IPS-20b (cell line): Measurements from ENCODE around the gene UBE2B.
"Not testable (repeated sequence)": the region's sequence is repeated elsewhere in the genome, so short reads cannot be mapped to it uniquely, and the experiment has no call there.

Experiments used
- H3K27ac ChIP-seq: one replicate; pipeline ENCODE4 v1.5.1; 2013; ENCODE audit warnings: low read length
- H3K27me3 ChIP-seq: 2 replicates; pipeline ENCODE4 v1.6.1; 2013; ENCODE audit warnings: mild to moderate bottlenecking, low read length, inconsistent platforms; ENCODE audit not compliant: insufficient read depth
- H3K36me3 ChIP-seq: 2 replicates; pipeline ENCODE4 v1.6.1; 2013; ENCODE audit warnings: low read depth, mild to moderate bottlenecking, inconsistent platforms, low read length, moderate library complexity; ENCODE audit not compliant: insufficient read depth
- H3K4me1 ChIP-seq: 2 replicates; pipeline ENCODE4 v1.6.1; 2013; ENCODE audit warnings: mild to moderate bottlenecking, control low read depth, inconsistent platforms, low read length, moderate library complexity; ENCODE audit not compliant: insufficient read depth
- H3K4me3 ChIP-seq: 2 replicates; pipeline ENCODE4 v1.5.1; 2013; ENCODE audit warnings: mild to moderate bottlenecking, low read length, inconsistent platforms
- H3K9ac ChIP-seq: 2 replicates; pipeline ENCODE4 v1.6.1; 2013; ENCODE audit warnings: low read depth, mild to moderate bottlenecking, inconsistent platforms, low read length, moderate library complexity
- H3K9me3 ChIP-seq: 2 replicates; pipeline ENCODE4 v1.6.1; 2013; ENCODE audit warnings: mild to moderate bottlenecking, low read depth, low read length, inconsistent platforms; ENCODE audit not compliant: insufficient read depth

Gene UBE2B

DNA sequence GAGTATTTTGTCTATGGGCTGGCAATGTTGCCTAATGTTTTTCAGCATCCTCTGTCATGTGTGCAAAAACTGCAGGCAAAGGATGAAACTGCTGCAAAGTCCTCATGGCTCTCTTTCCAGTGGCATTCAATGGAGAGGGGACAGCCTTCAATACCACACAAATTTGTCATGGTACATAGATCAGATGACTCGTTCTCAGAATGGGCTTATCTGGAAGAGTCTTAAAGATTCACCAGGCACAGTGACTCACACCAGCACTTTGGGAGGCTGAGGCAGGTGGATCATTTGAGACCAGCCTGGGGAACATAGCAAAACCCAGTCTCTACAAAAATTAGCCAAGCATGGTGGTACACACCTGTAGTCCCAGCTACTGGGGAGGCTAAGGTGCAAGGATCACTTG is 35.0 kb downstream of the UBE2B start:
- no peak overlapping the region for H3K27ac ChIP-seq
- H3K9me3 ChIP-seq, result no peaks in the 10 kb centered on the region
- no peaks in the 10 kb centered on the region for H3K27me3 ChIP-seq
- peaks cover 35% of the 10 kb centered on the region for H3K36me3 ChIP-seq
- peaks cover 6% of the 10 kb centered on the region; the same call in 1 of the 2 replicates for H3K4me1 ChIP-seq
- H3K4me3 ChIP-seq, result no peak overlapping the region
- H3K9ac ChIP-seq, result no peak overlapping the region

DNA sequence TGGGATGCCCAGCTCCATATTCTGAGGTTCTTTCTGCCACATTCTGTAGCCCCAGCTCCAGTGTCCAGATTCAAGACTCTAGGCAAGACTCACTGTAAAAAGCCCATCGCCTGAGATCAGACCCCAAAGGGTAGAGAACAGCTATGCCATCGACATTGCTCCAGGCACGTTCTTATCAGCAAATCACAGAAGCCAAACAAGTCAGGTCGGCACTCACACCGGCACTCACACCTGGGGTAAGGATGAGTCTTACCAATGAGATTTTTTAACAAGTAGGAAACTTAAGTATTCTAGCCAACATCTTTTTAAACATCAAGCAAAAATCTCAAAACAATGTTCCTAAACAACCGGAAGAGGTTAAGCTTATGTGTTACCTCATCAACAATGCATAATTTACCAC is 38.0 kb downstream of the UBE2B start:
- Histone ChIP-seq H3K4me1 (peaks cover 15% of the 10 kb centered on the region), H3K9me3 (no peaks in the 10 kb centered on the region), H3K27me3 (no peaks in the 10 kb centered on the region), H3K9ac (no peak overlapping the region), H3K36me3 (peaks cover 29% of the 10 kb centered on the region), H3K4me3 (no peak overlapping the region), H3K27ac (no peak overlapping the region)

DNA sequence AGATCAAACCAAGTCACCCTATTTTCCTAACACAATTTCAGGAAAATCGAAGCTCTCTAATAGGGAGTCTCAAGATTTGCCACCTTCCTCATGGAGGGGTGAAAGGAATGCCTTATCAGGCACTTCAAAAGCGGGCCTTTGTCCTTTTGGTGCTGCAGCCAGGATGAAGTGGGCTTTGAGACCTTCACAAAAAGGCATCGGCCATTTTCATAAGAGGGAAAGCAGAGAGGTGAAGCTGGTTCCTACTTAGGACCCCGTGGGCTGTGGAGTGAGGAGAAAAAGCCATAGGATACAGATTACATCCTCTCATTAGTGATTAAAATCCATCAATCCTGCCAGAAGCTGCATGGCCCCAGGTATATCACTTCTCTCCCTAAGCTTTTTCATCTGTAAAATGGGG is 39.5 kb downstream of the UBE2B start:
- Histone ChIP-seq H3K27me3 (no peaks in the 10 kb centered on the region), H3K9me3 (no peaks in the 10 kb centered on the region), H3K4me1 (peaks cover 15% of the 10 kb centered on the region), H3K9ac (peak overlapping the region; percentile 94), H3K4me3 (peak overlapping the region; percentile 93), H3K27ac (no peak overlapping the region), H3K36me3 (peaks cover 28% of the 10 kb centered on the region)

DNA sequence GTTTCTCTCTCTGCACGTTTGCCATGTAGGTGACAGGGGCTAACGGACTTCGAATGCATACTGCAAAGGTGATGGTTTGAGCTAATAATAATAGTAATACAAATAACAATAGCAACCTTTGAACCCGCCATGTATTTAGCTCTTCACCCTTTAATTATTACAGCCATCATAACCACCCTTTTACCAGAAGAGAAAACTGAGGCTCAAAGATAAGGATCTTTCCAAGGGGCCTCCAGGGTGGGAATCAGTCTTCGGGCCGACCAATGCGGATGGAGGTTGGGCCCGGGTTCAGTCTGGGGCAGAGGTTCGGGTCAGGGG is 39.8 kb downstream of the UBE2B start:
- no peaks in the 10 kb centered on the region for H3K9me3 ChIP-seq
- H3K27ac ChIP-seq, result no peak overlapping the region
- H3K9ac ChIP-seq, result peak overlapping the region; percentile 94
- peaks cover 25% of the 10 kb centered on the region for H3K36me3 ChIP-seq
- peak overlapping the region; percentile 93 for H3K4me3 ChIP-seq
- no peaks in the 10 kb centered on the region for H3K27me3 ChIP-seq
- H3K4me1 ChIP-seq, result peaks cover 15% of the 10 kb centered on the region

DNA sequence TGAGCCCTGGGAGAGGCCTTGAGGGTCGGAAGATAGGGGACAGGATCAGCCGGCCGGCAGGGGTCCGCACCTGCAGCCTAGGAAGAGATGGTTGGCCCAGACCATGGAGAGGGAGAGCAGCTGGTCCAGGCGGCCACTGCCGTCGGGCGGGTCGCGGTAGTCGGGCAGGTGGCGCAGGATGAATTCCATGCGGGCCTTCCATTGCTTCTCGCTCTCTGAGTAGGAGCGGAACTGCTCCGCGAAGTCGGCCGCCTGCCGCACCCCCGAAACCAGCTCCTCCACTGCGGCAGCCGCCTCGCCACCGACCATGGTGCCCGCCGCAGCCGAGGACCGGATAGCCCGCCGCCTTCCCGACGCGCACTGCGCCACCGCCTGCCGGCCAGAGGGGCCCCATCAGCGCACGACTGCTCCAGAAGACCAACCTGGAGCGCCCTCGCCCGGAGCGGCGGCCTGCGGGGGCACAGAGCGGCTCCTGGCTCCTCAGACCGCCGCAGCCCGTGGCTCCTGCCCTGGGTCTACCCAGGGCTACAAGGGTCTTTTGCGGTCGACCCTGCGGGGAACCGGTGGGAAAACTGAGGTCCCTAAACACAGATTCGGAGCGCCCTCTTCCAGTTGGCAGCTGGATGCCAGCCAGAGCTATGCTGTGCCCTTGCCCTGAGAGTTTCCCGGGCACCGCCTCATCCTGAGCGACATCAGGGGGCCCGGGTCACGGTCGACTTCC is 40.3 kb downstream of the UBE2B start, which contains the start of gene CDKN2AIPNL:
Gene CDKN2AIPNL (minus strand): TSS at position 336 of the 721 bp plus-strand sequence. CDS start 27 bp downstream, at position 309.
- Histone ChIP-seq H3K9me3 (no peaks in the 10 kb centered on the region), H3K27me3 (no peaks in the 10 kb centered on the region), H3K4me3 (peak within 1 kb of the TSS; percentile 93), H3K36me3 (peaks cover 20% of the 10 kb centered on the region; the same call in 1 of the 2 replicates), H3K9ac (peak within 1 kb of the TSS; percentile 94), H3K4me1 (peaks cover 15% of the 10 kb centered on the region), H3K27ac (no peak within 1 kb of the TSS)

DNA sequence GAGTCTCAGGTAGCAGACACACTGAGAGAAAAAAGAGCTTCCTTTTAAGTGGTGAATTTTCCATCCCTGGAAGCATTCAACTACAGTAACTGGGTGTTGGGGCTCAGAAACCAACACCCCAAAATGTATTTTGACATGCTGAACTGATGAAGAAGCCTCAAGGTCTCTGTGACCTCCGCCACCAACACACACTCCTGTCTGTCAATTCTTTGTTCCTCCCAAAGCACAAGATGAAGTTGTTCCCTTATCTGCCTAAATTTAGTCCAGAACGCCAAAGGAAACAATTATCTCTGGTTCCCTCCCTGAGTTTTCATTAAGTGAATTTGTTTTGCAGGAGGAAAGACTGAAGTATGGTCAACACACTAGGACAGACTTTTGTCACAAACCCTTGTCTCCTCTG is 41.7 kb downstream of the UBE2B start:
- H3K36me3 ChIP-seq, result peaks cover 16% of the 10 kb centered on the region; the same call in 1 of the 2 replicates
- H3K9me3 ChIP-seq, result no peaks in the 10 kb centered on the region
- H3K4me3 ChIP-seq, result no peak overlapping the region; the same call in 1 of the 2 replicates
- peaks cover 15% of the 10 kb centered on the region for H3K4me1 ChIP-seq
- H3K9ac ChIP-seq, result no peak overlapping the region
- H3K27ac ChIP-seq, result no peak overlapping the region
- no peaks in the 10 kb centered on the region for H3K27me3 ChIP-seq

DNA sequence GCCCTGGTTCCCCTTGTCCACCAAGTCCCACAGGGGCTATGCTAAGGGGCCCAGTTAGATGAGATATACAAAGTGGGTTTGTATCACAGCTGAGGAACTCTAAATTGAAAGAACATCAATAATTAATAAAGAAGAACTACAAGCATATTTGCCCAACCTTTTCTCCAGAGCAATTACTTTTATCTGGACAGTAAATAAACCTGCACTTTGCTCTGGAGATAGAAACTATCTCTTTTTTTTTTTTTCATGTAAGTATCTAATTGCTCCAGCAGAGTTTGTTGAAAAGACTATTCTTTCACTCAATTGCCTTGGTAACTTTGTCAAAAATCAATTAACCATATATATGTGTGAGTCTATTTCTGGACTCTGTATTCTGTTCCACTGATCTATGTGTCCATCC is 46.3 kb downstream of the UBE2B start:
- Histone ChIP-seq H3K9ac (no peak overlapping the region), H3K4me3 (no peak overlapping the region), H3K27ac (no peak overlapping the region), H3K9me3 (peaks cover 9% of the 10 kb centered on the region), H3K36me3 (no peaks in the 10 kb centered on the region), H3K27me3 (no peaks in the 10 kb centered on the region), H3K4me1 (peaks cover 3% of the 10 kb centered on the region; the same call in 1 of the 2 replicates)

DNA sequence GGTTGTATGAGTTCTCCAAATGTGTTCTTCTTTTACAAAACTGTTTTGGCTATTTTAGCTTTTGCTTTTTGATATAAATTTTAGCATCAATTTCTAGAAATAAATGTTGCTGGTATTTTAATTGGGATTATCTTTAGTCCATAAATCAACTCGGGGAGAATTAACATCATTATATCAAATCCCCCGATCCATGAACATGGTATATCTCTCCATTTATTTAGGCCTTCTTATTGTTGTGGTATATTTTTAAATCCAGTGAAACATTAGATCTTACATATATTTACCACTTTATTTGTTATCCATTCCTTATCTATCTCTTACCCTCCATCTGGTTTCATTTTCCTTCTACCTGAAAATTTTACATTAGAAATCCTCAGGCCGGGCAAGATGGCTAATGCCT is 47.6 kb downstream of the UBE2B start:
- no peaks in the 10 kb centered on the region for H3K36me3 ChIP-seq
- H3K9me3 ChIP-seq, result peaks cover 9% of the 10 kb centered on the region
- no peaks in the 10 kb centered on the region for H3K27me3 ChIP-seq
- no peak overlapping the region for H3K4me3 ChIP-seq
- H3K4me1 ChIP-seq, result no peaks in the 10 kb centered on the region
- no peak overlapping the region for H3K27ac ChIP-seq
- no peak overlapping the region for H3K9ac ChIP-seq

DNA sequence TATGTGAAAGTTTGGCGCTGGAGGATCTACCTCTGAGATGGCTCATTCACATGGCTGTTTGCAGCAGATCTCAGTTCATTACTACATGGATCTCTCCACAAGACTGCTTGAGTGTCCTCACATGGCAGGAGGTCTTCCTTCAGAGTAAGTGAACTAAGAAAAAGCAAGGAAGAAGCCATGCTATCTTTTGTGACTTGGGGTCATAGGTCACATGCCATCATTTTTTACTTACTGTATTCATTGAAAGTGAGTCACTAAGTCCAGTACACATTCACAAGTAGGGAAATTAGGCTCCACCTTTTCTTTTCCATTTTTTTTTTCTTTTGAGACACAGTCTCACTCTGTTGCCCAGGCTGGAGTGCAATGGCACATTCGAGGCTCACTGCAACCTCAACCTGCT is 49.0 kb downstream of the UBE2B start:
- Histone ChIP-seq H3K4me3 (no peak overlapping the region), H3K4me1 (no peaks in the 10 kb centered on the region), H3K36me3 (no peaks in the 10 kb centered on the region), H3K27ac (no peak overlapping the region), H3K9ac (no peak overlapping the region), H3K9me3 (peaks cover 9% of the 10 kb centered on the region), H3K27me3 (no peaks in the 10 kb centered on the region)

DNA sequence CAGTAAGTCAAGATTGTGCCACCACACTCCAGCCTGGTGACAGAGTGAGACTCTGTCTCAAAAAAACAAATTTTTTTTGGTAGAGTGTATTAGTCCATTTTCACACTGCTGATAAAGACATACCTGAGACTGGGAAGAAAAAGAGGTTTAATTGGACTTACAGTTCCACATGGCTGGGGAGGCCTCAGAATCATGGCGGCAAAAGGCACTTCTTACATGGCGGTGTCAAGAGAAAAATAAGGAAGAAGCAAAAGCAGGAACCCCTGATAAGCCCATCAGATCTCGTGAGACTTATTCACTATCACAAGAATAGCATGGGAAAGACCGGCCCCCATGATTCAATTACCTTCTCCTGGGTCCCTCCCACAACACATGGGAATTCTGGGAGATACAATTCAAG is 49.7 kb downstream of the UBE2B start:
- not testable (repeated sequence) for H3K27me3 ChIP-seq, H3K4me3 ChIP-seq, H3K36me3 ChIP-seq, H3K4me1 ChIP-seq, H3K9me3 ChIP-seq, H3K27ac ChIP-seq, H3K9ac ChIP-seq

DNA sequence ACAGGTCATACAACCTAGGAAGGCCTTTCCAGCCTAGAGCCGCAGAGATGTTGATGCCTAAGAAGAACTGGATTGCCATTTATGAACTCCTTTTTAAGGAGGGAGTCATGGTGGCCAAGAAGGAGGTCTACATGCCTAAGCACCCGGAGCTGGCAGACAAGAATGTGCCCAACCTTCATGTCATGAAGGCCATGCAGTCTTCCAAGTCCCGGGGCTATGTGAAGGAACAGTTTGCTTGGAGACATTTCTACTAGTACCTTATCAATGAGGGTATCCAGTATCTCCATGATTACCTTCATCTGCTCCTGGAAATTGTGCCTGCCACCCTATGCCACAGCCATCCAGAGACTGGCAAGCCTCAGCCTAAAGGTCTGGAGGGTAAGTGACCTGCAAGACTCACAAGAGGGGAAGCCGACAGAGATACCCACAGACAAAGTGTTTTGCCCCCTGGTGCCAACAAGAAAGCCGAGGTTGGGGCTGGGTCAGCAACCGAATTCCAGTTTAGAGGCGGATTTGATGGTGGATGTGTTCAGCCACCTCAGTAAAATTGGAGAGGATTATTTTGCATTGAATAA is 51.5 kb downstream of the UBE2B start:
- H3K4me3 ChIP-seq, result no peak overlapping the region
- H3K9ac ChIP-seq, result no peak overlapping the region
- no peak overlapping the region for H3K27ac ChIP-seq
- H3K27me3 ChIP-seq, result no peaks in the 10 kb centered on the region
- H3K9me3 ChIP-seq, result peaks cover 9% of the 10 kb centered on the region
- no peaks in the 10 kb centered on the region for H3K36me3 ChIP-seq
- H3K4me1 ChIP-seq, result peaks cover 4% of the 10 kb centered on the region; the same call in 1 of the 2 replicates

DNA sequence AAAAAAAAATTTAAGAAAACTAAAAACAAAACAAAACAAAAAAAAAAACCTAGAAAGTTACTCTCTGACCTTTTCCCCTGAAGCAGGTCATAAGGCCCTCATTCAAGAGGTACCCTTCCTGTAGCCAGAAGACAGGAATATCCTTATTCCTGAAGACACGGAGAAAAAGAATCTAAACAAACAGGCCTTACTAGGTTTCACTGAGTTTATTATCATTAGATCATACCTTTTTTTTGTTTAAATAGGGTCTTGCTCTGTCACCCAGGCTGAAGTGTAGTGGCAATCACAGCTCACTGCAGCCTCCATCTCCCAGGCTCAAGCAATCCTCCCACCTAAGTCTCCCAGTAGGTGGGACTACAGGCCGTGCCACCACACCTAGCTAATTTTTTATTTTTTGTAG is 52.0 kb downstream of the UBE2B start:
- Histone ChIP-seq H3K9ac (no peak overlapping the region), H3K4me3 (no peak overlapping the region), H3K27ac (no peak overlapping the region), H3K4me1 (peaks cover 9% of the 10 kb centered on the region; the same call in 1 of the 2 replicates), H3K36me3 (no peaks in the 10 kb centered on the region), H3K9me3 (peaks cover 9% of the 10 kb centered on the region), H3K27me3 (no peaks in the 10 kb centered on the region)
